MCF 10A (cell line): ENCODE results near the gene PCCA. TPM values are rescaled to one million over a fixed set of nuclear protein-coding genes. Genes with fewer than 3 reads are reported as not detected.

Experiments used
- BruUV-seq: library from RNA; stranded (reverse); fragments of 400-500 nt; replicated peaks from 2 replicates; lab custom pipeline; 2021; lab: Mats Ljungman, UMichigan
- CTCF ChIA-PET: fragments of 300-600 bp; sonication (Branson Sonifier 250); formaldehyde crosslinking; extraction: SDS; loops from one replicate; lab custom pipeline; 2021; ENCODE audit warnings: antibody characterized with exemption, inconsistent platforms; lab: Yijun Ruan, JAX
- POLR2A ChIA-PET: fragments of 300-600, 350-650 bp; sonication (Branson Sonifier 250); formaldehyde crosslinking; extraction: SDS; loops from one replicate; lab custom pipeline; 2020; ENCODE audit warnings: antibody characterized with exemption, inconsistent platforms; lab: Yijun Ruan, JAX
- DNase-seq: peaks from one replicate; pipeline ENCODE4 v3.0.0-alpha.2; 2018; ENCODE audit not compliant: unreplicated experiment
- H3K27ac Mint-ChIP-seq: one replicate; pipeline ENCODE4 v1.8.0; 2022; ENCODE audit warnings: mild to moderate bottlenecking, low read depth, mixed read lengths; ENCODE audit not compliant: unreplicated experiment
- H3K27me3 Mint-ChIP-seq: one replicate; pipeline ENCODE4 v1.8.0; 2022; ENCODE audit warnings: mixed read lengths; ENCODE audit not compliant: insufficient read depth, unreplicated experiment
- H3K36me3 Mint-ChIP-seq: one replicate; pipeline ENCODE4 v1.8.0; 2022; ENCODE audit warnings: mild to moderate bottlenecking, moderate library complexity, mixed read lengths; ENCODE audit not compliant: insufficient read depth, unreplicated experiment
- H3K4me1 Mint-ChIP-seq: one replicate; pipeline ENCODE4 v1.8.0; 2022; ENCODE audit warnings: mixed read lengths; ENCODE audit not compliant: insufficient read depth, unreplicated experiment
- H3K4me3 Mint-ChIP-seq: one replicate; pipeline ENCODE4 v1.8.0; 2022; ENCODE audit warnings: mild to moderate bottlenecking, moderate library complexity, mixed read lengths; ENCODE audit not compliant: unreplicated experiment
- H3K9me3 Mint-ChIP-seq: one replicate; pipeline ENCODE4 v1.8.0; 2022; ENCODE audit warnings: mixed read lengths; ENCODE audit not compliant: unreplicated experiment
- CTCF ChIP-seq: fragments of 200-600 bp; IDR thresholded peaks from one replicate; pipeline ENCODE4 v1.8.0; 2022; ENCODE audit warnings: antibody characterized with exemption, mild to moderate bottlenecking; ENCODE audit not compliant: unreplicated experiment
- intact Hi-C: fragments of 100-400 bp; cut with micrococcal nuclease; formaldehyde crosslinking; loops from 2 replicates; pipeline ENCODE4 v1.14.1; 2022
- total RNA-seq: library from RNA; stranded (reverse); gene quantifications from 2 replicates; pipeline ENCODE4 v1.2.3, GENCODE V29; 2022

Gene PCCA
- total RNA-seq, 1 experiment from 2014 or later = 23.4 TPM

- CTCF ChIA-PET = interaction anchor here (0.6 to 1.3 kb wide), 3 partner anchors 14 to 268 kb away, joined by 3 to 5 read pairs (median 3); no protein-coding TSS in a partner anchor
- BruUV-seq = no TSS peak
- POLR2A ChIA-PET = interaction anchor here (0.6 kb wide), 1 partner anchor 79 kb away, joined by 4 read pairs; no protein-coding TSS in a partner anchor
- intact Hi-C loops = loop anchor here (10.0 kb wide), 1 partner anchor 360 kb away; no protein-coding TSS in a partner anchor
- Mint-ChIP-seq H3K9me3 (no peaks in the 10 kb centered on the region), H3K27ac (no peak overlapping the region), H3K36me3 (peaks cover 9% of the 10 kb centered on the region), H3K4me3 (no peak overlapping the region), H3K4me1 (peaks cover 14% of the 10 kb centered on the region), H3K27me3 (no peaks in the 10 kb centered on the region)
- no peak for TF ChIP-seq CTCF
- no peak for DNase-seq
Observed at GRCh38 chr13:100154842-100155416, 66.0 kb downstream of the PCCA start.

- H3K4me1 Mint-ChIP-seq = peaks cover 14% of the 10 kb centered on the region
- H3K9me3 Mint-ChIP-seq = no peaks in the 10 kb centered on the region
- H3K4me3 Mint-ChIP-seq = peak overlapping the region; percentile 0
- no peak for TF ChIP-seq CTCF
- POLR2A ChIA-PET = interaction anchor here (0.7 to 2.5 kb wide), 5 partner anchors 14 to 165 kb away, joined by 3 to 12 read pairs (median 3); partner anchors contain the start of gene PCCA
- H3K27me3 Mint-ChIP-seq = no peaks in the 10 kb centered on the region
- intact Hi-C loops = loop anchor here (10.0 kb wide), 1 partner anchor 358 kb away; no protein-coding TSS in a partner anchor
- BruUV-seq = no TSS peak
- peak overlapping the region; percentile 61 for H3K27ac Mint-ChIP-seq
- DNase-seq = peak; percentile 87
- peaks cover 13% of the 10 kb centered on the region for H3K36me3 Mint-ChIP-seq
- CTCF ChIA-PET = interaction anchor here (0.6 to 0.7 kb wide), 2 partner anchors 77 to 544 kb away, joined by 3 read pairs; no protein-coding TSS in a partner anchor
Observed at GRCh38 chr13:100156788-100157187, 67.9 kb downstream of the PCCA start.

GRCh38 chr13:100158569-100158968, 69.7 kb downstream of the PCCA start:
- BruUV-seq = no TSS peak

More at GRCh38 chr13:100158569-100158968, 69.7 kb downstream of the PCCA start:
- no peak for DNase-seq
- no peak overlapping the region for H3K27ac Mint-ChIP-seq
- CTCF ChIA-PET = no interaction called here
- TF ChIP-seq CTCF = no peak
- peaks cover 14% of the 10 kb centered on the region for H3K4me1 Mint-ChIP-seq
- POLR2A ChIA-PET = no interaction called here
- H3K4me3 Mint-ChIP-seq = no peak overlapping the region
- no peaks in the 10 kb centered on the region for H3K27me3 Mint-ChIP-seq
- no peaks in the 10 kb centered on the region for H3K9me3 Mint-ChIP-seq
- peaks cover 21% of the 10 kb centered on the region for H3K36me3 Mint-ChIP-seq
- intact Hi-C loops = loop anchor here (10.0 kb wide), 1 partner anchor 356 kb away; no protein-coding TSS in a partner anchor
